Raji (cell line): ENCODE results near the gene MLXIP.

ENCODE experiments used
- POLR2A ChIP-seq: IDR thresholded peaks from 2 replicates; pipeline ENCODE4 v1.6.1; 2011; ENCODE audit warnings: low read depth, low read length, control low read depth; ENCODE audit not compliant: insufficient read depth

Gene MLXIP

GRCh38 chr12:122161682-122162081 lies 83.1 kb downstream of the MLXIP start:
- TF ChIP-seq POLR2A: no peak

- TF ChIP-seq POLR2A: no peak
Measured at GRCh38 chr12:122162976-122163375, 84.4 kb downstream of the MLXIP start.

GRCh38 chr12:122166422-122167349 lies 88.1 kb downstream of the MLXIP start:
- no peak for TF ChIP-seq POLR2A

- TF ChIP-seq POLR2A: no peak
Measured at GRCh38 chr12:122167356-122167925, 88.9 kb downstream of the MLXIP start.

- TF ChIP-seq POLR2A: no peak
Measured at GRCh38 chr12:122168492-122168891, 89.9 kb downstream of the MLXIP start.

- no peak for TF ChIP-seq POLR2A
Measured at GRCh38 chr12:122171399-122171798, 92.8 kb downstream of the MLXIP start.

- no peak for TF ChIP-seq POLR2A
Measured at GRCh38 chr12:122172262-122172939, 93.8 kb downstream of the MLXIP start.

- TF ChIP-seq POLR2A: no peak
Measured at GRCh38 chr12:122174155-122174845, 95.7 kb downstream of the MLXIP start, which contains the start of gene IL31. IL31 (minus strand) TSS chr12:122174221; CDS start chr12:122174172, 49 bp downstream.

- TF ChIP-seq POLR2A: no peak
Measured at GRCh38 chr12:122182887-122183587, 104.5 kb downstream of the MLXIP start, which contains the start of gene LRRC43. LRRC43 (plus strand) TSS chr12:122183123; CDS start chr12:122183145, 22 bp downstream.

- no peak for TF ChIP-seq POLR2A
Measured at GRCh38 chr12:122183588-122183940, 105.0 kb downstream of the MLXIP start.

- no peak for TF ChIP-seq POLR2A
Measured at GRCh38 chr12:122184517-122184916, 106.0 kb downstream of the MLXIP start.

- TF ChIP-seq POLR2A: no peak
Measured at GRCh38 chr12:122185079-122185478, 106.5 kb downstream of the MLXIP start.

- TF ChIP-seq POLR2A: no peak
Measured at GRCh38 chr12:122185494-122186082, 107.0 kb downstream of the MLXIP start.

- TF ChIP-seq POLR2A: no peak
Measured at GRCh38 chr12:122187466-122187865, 108.9 kb downstream of the MLXIP start.
